ENCODE measurements around the gene TDRD10. TPM values are rescaled to one million over a fixed set of nuclear protein-coding genes. Genes with fewer than 3 reads are reported as not detected.

TDRD10 gene
- total and polyA plus RNA-seq, 2 of the 4 experiments (the other 2 are of a cell fraction), result not detected

DNA sequence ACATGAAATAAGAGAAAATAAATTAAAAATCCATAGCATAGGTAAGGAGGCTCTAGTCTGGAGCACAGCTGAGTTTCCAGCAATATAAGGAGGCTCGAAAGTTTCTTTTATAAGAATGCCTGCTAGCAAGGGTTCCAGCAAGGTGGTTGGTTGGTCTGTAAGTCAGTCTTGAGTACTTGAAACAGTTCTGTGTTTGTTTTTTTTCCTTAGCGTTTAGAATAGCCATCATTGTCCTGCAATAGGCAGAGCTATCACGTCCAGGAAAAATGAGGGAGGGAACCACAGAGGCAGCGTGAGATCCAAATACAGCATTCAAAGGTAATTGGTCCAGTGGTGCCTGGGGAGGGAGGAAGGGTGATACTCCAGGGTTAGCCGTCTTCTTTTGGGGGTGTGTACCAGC, 48.1 kb downstream of the TDRD10 start:
- Histone ChIP-seq H2BK5ac (ENCODE audit: low read depth, low read length, poor library complexity, severe bottlenecking) (no peak overlapping the region), H3K4ac (ENCODE audit: low read depth, low read length) (no peak overlapping the region), H3K18ac (ENCODE audit: low read depth, low read length) (no peak overlapping the region), H3K56ac (ENCODE audit: extremely low read depth, insufficient read depth, low read length) (no peak overlapping the region), H4K8ac (ENCODE audit: low read depth in 2 of 2, low read length in 2 of 2) (no peak overlapping the region), H2BK20ac (ENCODE audit: low read depth, low read length) (no peak overlapping the region), H3K14ac (replicated peaks; ENCODE audit: low read depth, low read length) (no peak overlapping the region), H3K9me1 (ENCODE audit: insufficient read depth, low read length) (no peaks in the 10 kb centered on the region; the same call in 1 of the 2 replicates), H3K9me3 (ENCODE audit: control insufficient read depth, insufficient read depth, low read length) (no peaks in the 10 kb centered on the region), H2AK5ac (ENCODE audit: low read depth, low read length) (no peak overlapping the region), H3K4me1 (ENCODE audit: control insufficient read depth, insufficient read depth, low read length) (peaks cover 4% of the 10 kb centered on the region), H3K27me3 (ENCODE audit: control insufficient read depth, insufficient read depth, low read length) (peaks cover under 1% of the 10 kb centered on the region; the same call in 1 of the 2 replicates), H3K4me3 (ENCODE audit: insufficient read depth, low read depth, low read length) (no peak overlapping the region), H4K5ac (ENCODE audit: low read depth, low read length) (no peak overlapping the region), H3K4me2 (ENCODE audit: low read depth, low read length) (no peak overlapping the region), H2BK120ac (ENCODE audit: low read depth, low read length) (no peak overlapping the region), H2BK15ac (ENCODE audit: low read depth, low read length) (no peak overlapping the region), H3K79me1 (ENCODE audit: low read depth in 1 of 2, low read length in 2 of 2) (peaks cover 15 to 34% of the 10 kb centered on the region in 2 experiments; a peak in 3 of 4 replicates), H4K91ac (ENCODE audit: insufficient read depth, low read depth, low read length) (no peak overlapping the region), H3K36me3 (ENCODE audit: control insufficient read depth, insufficient read depth, low read length) (peaks cover 59% of the 10 kb centered on the region), H4K20me1 (ENCODE audit: insufficient read depth, low read length) (peaks cover 31% of the 10 kb centered on the region; the same call in 1 of the 2 replicates), H3K23ac (ENCODE audit: low read depth, low read length) (no peak overlapping the region), H3K27ac (ENCODE audit: insufficient read depth, low read length) (no peak overlapping the region), H3K9ac (ENCODE audit: low read depth, low read length) (no peak overlapping the region), H2AK9ac (replicated peaks; ENCODE audit: low read depth, low read length, poor library complexity) (no peak overlapping the region), H2AFZ (replicated peaks; ENCODE audit: low read length, poor library complexity) (no peak overlapping the region)
- in situ Hi-C loops (cut with MboI; ENCODE audit: low sequenced_read_pairs), result no loop called here
- no peak for DNase-seq
- ChIA-PET POLR2A (ENCODE audit: unreplicated experiment) (no interaction called here), CTCF (no interaction called here)
- ATAC-seq (ENCODE audit: low read depth), result no peak
- dilution Hi-C loops (cut with HindIII; ENCODE audit: low sequenced_read_pairs, unreplicated experiment), result no loop called here
- no TSS peak for BruUV-seq (replicated peaks)
- intact Hi-C loops (cut with micrococcal nuclease), result no loop called here
- 82% methylated on average over 2 of the region's 5 CpGs; no CpG with 5 or more reads in 1 of the 2 experiments for WGBS, 2 experiments (ENCODE audit: extremely low coverage in 2 of 2, insufficient read length in 1 of 2)
- TF ChIP-seq BHLHE40 (IDR thresholded peaks at IDR 0.05; ENCODE audit: low read depth, low read length) (no peak), CEBPB (IDR thresholded peaks at IDR 0.05; ENCODE audit: low read depth, low read length) (no peak), MAFK (IDR thresholded peaks at IDR 0.05; ENCODE audit: low read depth, low read length) (no peak), MXI1 (IDR thresholded peaks at IDR 0.05; ENCODE audit: borderline replicate concordance, low read depth, low read length) (no peak)
- TF ChIP-seq, protein P1, sequence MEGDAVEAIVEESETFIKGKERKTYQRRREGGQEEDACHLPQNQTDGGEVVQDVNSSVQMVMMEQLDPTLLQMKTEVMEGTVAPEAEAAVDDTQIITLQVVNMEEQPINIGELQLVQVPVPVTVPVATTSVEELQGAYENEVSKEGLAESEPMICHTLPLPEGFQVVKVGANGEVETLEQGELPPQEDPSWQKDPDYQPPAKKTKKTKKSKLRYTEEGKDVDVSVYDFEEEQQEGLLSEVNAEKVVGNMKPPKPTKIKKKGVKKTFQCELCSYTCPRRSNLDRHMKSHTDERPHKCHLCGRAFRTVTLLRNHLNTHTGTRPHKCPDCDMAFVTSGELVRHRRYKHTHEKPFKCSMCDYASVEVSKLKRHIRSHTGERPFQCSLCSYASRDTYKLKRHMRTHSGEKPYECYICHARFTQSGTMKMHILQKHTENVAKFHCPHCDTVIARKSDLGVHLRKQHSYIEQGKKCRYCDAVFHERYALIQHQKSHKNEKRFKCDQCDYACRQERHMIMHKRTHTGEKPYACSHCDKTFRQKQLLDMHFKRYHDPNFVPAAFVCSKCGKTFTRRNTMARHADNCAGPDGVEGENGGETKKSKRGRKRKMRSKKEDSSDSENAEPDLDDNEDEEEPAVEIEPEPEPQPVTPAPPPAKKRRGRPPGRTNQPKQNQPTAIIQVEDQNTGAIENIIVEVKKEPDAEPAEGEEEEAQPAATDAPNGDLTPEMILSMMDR (conservative IDR thresholded peaks at IDR 0.05; ENCODE audit: low read depth, low read length), result no peak
- TF ChIP-seq, protein P2, sequence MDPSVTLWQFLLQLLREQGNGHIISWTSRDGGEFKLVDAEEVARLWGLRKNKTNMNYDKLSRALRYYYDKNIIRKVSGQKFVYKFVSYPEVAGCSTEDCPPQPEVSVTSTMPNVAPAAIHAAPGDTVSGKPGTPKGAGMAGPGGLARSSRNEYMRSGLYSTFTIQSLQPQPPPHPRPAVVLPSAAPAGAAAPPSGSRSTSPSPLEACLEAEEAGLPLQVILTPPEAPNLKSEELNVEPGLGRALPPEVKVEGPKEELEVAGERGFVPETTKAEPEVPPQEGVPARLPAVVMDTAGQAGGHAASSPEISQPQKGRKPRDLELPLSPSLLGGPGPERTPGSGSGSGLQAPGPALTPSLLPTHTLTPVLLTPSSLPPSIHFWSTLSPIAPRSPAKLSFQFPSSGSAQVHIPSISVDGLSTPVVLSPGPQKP (IDR thresholded peaks at IDR 0.05; ENCODE audit: borderline replicate concordance, low read depth, low read length), result no peak

All from IMR-90 (cell line).